ENCODE results near the gene GAK. TPM values are rescaled to one million over a fixed set of nuclear protein-coding genes. Genes with fewer than 3 reads are reported as not detected.

GAK gene
- total and polyA plus RNA-seq, 2 of the 4 experiments (the other 2 are of a cell fraction): 45.1 to 133 TPM

GRCh38 chr4:961351-962230 lies 29.5 kb upstream of the GAK start (continued):
- no peak for TF ChIP-seq SMC3 (IDR thresholded peaks at IDR 0.05; ENCODE audit: low read depth, low read length)

- ATAC-seq (ENCODE audit: low read depth): no peak
- H3K56ac ChIP-seq (ENCODE audit: extremely low read depth, insufficient read depth, low read length): no peak overlapping the region
- H4K5ac ChIP-seq (ENCODE audit: low read depth, low read length): no peak overlapping the region
- TF ChIP-seq SMC3 (IDR thresholded peaks at IDR 0.05; ENCODE audit: low read depth, low read length) (no peak), MAFK (IDR thresholded peaks at IDR 0.05; ENCODE audit: low read depth, low read length) (no peak), CTCF (conservative IDR thresholded peaks at IDR 0.05; ENCODE audit: low read depth, low read length) (no peak), ELK1 (IDR thresholded peaks at IDR 0.05; ENCODE audit: borderline replicate concordance, low read depth, low read length) (no peak), CEBPB (IDR thresholded peaks at IDR 0.05; ENCODE audit: low read depth, low read length) (no peak), RFX5 (IDR thresholded peaks at IDR 0.05; ENCODE audit: low read depth, low read length) (no peak), FOS (IDR thresholded peaks at IDR 0.05; ENCODE audit: low read depth, low read length) (no peak), POLR2A (IDR thresholded peaks at IDR 0.05; ENCODE audit: low read depth, low read length) (no peak), CHD1 (IDR thresholded peaks at IDR 0.05; ENCODE audit: low read depth, low read length) (no peak), RCOR1 (IDR thresholded peaks at IDR 0.05; ENCODE audit: insufficient replicate concordance, low read length) (no peak), NFE2L2 (IDR thresholded peaks at IDR 0.05; ENCODE audit: low read depth, low read length) (no peak), RAD21 (IDR thresholded peaks at IDR 0.05; ENCODE audit: low read length) (no peak), MXI1 (IDR thresholded peaks at IDR 0.05; ENCODE audit: borderline replicate concordance, low read depth, low read length) (no peak)
These were observed 28.7 kb upstream of the GAK start for GRCh38 chr4:960636-961350.

More at GRCh38 chr4:960636-961350, 28.7 kb upstream of the GAK start:
- in situ Hi-C loops (cut with MboI; ENCODE audit: low sequenced_read_pairs): no loop called here
- H3K9ac ChIP-seq (ENCODE audit: low read depth, low read length): no peak overlapping the region
- intact Hi-C loops (cut with micrococcal nuclease): no loop called here
- no peak overlapping the region for H2AFZ ChIP-seq (replicated peaks; ENCODE audit: low read length, poor library complexity)
- H3K18ac ChIP-seq (ENCODE audit: low read depth, low read length): no peak overlapping the region
- no peak overlapping the region for H4K91ac ChIP-seq (ENCODE audit: insufficient read depth, low read depth, low read length)
- H3K4me3 ChIP-seq (ENCODE audit: insufficient read depth, low read depth, low read length): no peak overlapping the region
- H4K20me1 ChIP-seq (ENCODE audit: insufficient read depth, low read length): no peaks in the 10 kb centered on the region; the same call in 1 of the 2 replicates
- no peak overlapping the region for H3K4me2 ChIP-seq (ENCODE audit: low read depth, low read length)
- DNase-seq: no peak
- no peak overlapping the region for H3K23ac ChIP-seq (ENCODE audit: low read depth, low read length)
- no peaks in the 10 kb centered on the region for H3K27me3 ChIP-seq (ENCODE audit: control insufficient read depth, insufficient read depth, low read length)
- H2AK5ac ChIP-seq (ENCODE audit: low read depth, low read length): no peak overlapping the region
- H2BK120ac ChIP-seq (ENCODE audit: low read depth, low read length): no peak overlapping the region
- H3K27ac ChIP-seq (ENCODE audit: insufficient read depth, low read length): no peak overlapping the region
- no peaks in the 10 kb centered on the region for H3K9me1 ChIP-seq (ENCODE audit: insufficient read depth, low read length)
- no peak overlapping the region for H3K4ac ChIP-seq (ENCODE audit: low read depth, low read length)
- H3K9me3 ChIP-seq (ENCODE audit: control insufficient read depth, insufficient read depth, low read length): no peaks in the 10 kb centered on the region
- BruUV-seq (replicated peaks): no TSS peak
- dilution Hi-C loops (cut with HindIII; ENCODE audit: low sequenced_read_pairs, unreplicated experiment): no loop called here
- no peak overlapping the region for H2BK20ac ChIP-seq (ENCODE audit: low read depth, low read length)
- ChIA-PET CTCF (no interaction called here), POLR2A (ENCODE audit: unreplicated experiment) (no interaction called here)
- H3K79me1 ChIP-seq (ENCODE audit: low read depth in 1 of 2, low read length in 2 of 2): no peaks in the 10 kb centered on the region
- no peak overlapping the region for H3K14ac ChIP-seq (replicated peaks; ENCODE audit: low read depth, low read length)
- 94% methylated on average over 22 of the region's 35 CpGs; no CpG with 5 or more reads in 1 of the 2 experiments for WGBS, 2 experiments (ENCODE audit: extremely low coverage in 2 of 2, insufficient read length in 1 of 2)
- H3K4me1 ChIP-seq (ENCODE audit: control insufficient read depth, insufficient read depth, low read length): no peaks in the 10 kb centered on the region
- H2BK5ac ChIP-seq (ENCODE audit: low read depth, low read length, poor library complexity, severe bottlenecking): no peak overlapping the region
- no peak overlapping the region for H2BK15ac ChIP-seq (ENCODE audit: low read depth, low read length)
- H3K36me3 ChIP-seq (ENCODE audit: control insufficient read depth, insufficient read depth, low read length): peaks cover 59% of the 10 kb centered on the region
- no peak overlapping the region for H4K8ac ChIP-seq (ENCODE audit: low read depth in 2 of 2, low read length in 2 of 2)
- no peak overlapping the region for H2AK9ac ChIP-seq (replicated peaks; ENCODE audit: low read depth, low read length, poor library complexity)

All from IMR-90 (cell line).